GM23338 (cell line): ENCODE measurements around the gene ARID1B. TPM values are rescaled to one million over a fixed set of nuclear protein-coding genes. Genes with fewer than 3 reads are reported as not detected.
A peak's percentile ranks its signal among the peaks of the same experiment; 100 is the strongest.

Experiments
- ATAC-seq: fragments of 200-7000 bp; cut with Tn5 transposase; 3 replicates; pipeline ENCODE4 v1.9.1; 2020
- DNase-seq: peaks from one replicate; pipeline ENCODE4 v3.0.0-alpha.2; 2015; ENCODE audit warnings: low spot score
- H2AFZ ChIP-seq: fragments of 200-600 bp; sonication (generic); 2 replicates; pipeline ENCODE4 v1.8.0; 2016; ENCODE audit warnings: antibody characterized with exemption, mild to moderate bottlenecking, moderate library complexity
- H3F3A ChIP-seq: fragments of 200-600 bp; sonication (generic); replicated peaks from 2 replicates; pipeline ENCODE4 v1.8.0; 2017; ENCODE audit warnings: antibody characterized with exemption, mixed run types, low read depth
- H3K27ac ChIP-seq: fragments of 200-600 bp; sonication (generic); 2 replicates; pipeline ENCODE4 v1.6.1; 2016; ENCODE audit warnings: low read depth
- H3K27me3 ChIP-seq: fragments of 200-600 bp; sonication (generic); 2 replicates; pipeline ENCODE4 v1.8.0; 2016; ENCODE audit warnings: mild to moderate bottlenecking, mixed run types, moderate library complexity; ENCODE audit not compliant: insufficient read depth
- H3K36me3 ChIP-seq: fragments of 200-600 bp; sonication (generic); 2 replicates; pipeline ENCODE4 v1.8.0; 2016; ENCODE audit warnings: mild to moderate bottlenecking; ENCODE audit not compliant: insufficient read depth
- H3K4me1 ChIP-seq: fragments of 200-600 bp; sonication (generic); 2 replicates; pipeline ENCODE4 v1.8.0; 2016; ENCODE audit warnings: mild to moderate bottlenecking, moderate library complexity; ENCODE audit not compliant: insufficient read depth
- H3K4me2 ChIP-seq: fragments of 200-600 bp; sonication (generic); 2 replicates; pipeline ENCODE4 v1.7.1; 2017; ENCODE audit warnings: mixed run types
- H3K4me3 ChIP-seq: fragments of 200-600 bp; sonication (generic); 2 replicates; pipeline ENCODE4 v1.6.1; 2016; ENCODE audit warnings: mixed run types
- H3K79me2 ChIP-seq: fragments of 200-600 bp; sonication (generic); replicated peaks from 2 replicates; pipeline ENCODE4 v1.8.0; 2017; ENCODE audit warnings: mild to moderate bottlenecking; ENCODE audit not compliant: insufficient read depth
- H3K9me2 ChIP-seq: fragments of 200-600 bp; sonication (generic); 2 replicates; pipeline ENCODE4 v1.8.0; 2017; ENCODE audit not compliant: insufficient read depth
- H4K20me1 ChIP-seq: fragments of 200-600 bp; sonication (generic); replicated peaks from 2 replicates; pipeline ENCODE4 v1.8.0; 2017; ENCODE audit warnings: mild to moderate bottlenecking; ENCODE audit not compliant: insufficient read depth
- H3K27ac Mint-ChIP-seq: 2 replicates; pipeline ENCODE4 v1.8.0; 2020; ENCODE audit warnings: inconsistent platforms, mild to moderate bottlenecking, moderate library complexity, mixed read lengths
- H3K27me3 Mint-ChIP-seq: 3 replicates; pipeline ENCODE4 v1.8.0; 2022; ENCODE audit warnings: low read depth, mild to moderate bottlenecking, moderate library complexity, mixed read lengths, inconsistent platforms; ENCODE audit not compliant: insufficient read depth, poor library complexity
- H3K36me3 Mint-ChIP-seq: 3 replicates; pipeline ENCODE4 v1.8.0; 2021; ENCODE audit warnings: low read depth, mild to moderate bottlenecking, inconsistent platforms, moderate library complexity, mixed read lengths
- H3K4me1 Mint-ChIP-seq: 3 replicates; pipeline ENCODE4 v1.8.0; 2020; ENCODE audit warnings: mild to moderate bottlenecking, inconsistent platforms, mixed read lengths
- H3K4me3 Mint-ChIP-seq: 3 replicates; pipeline ENCODE4 v1.8.0; 2021; ENCODE audit warnings: moderate library complexity, mild to moderate bottlenecking, inconsistent platforms, mixed read lengths
- H3K9me3 Mint-ChIP-seq: 3 replicates; pipeline ENCODE4 v1.8.0; 2020; ENCODE audit warnings: moderate library complexity, mild to moderate bottlenecking, inconsistent platforms, mixed read lengths
- CREB1 ChIP-seq: fragments of 250-450 bp; sonication (Bioruptor Pico); IDR thresholded peaks from 2 replicates; pipeline ENCODE4 v1.5.0; 2020; ENCODE audit warnings: low read depth, mild to moderate bottlenecking, moderate library complexity
- CTCF ChIP-seq, 2 experiments: fragments of 200-600 bp in 1 of 2; sonication (generic) in 1 of 2; conservative IDR thresholded peaks; 2 replicates each; pipeline versions ENCODE4 v1.5.1 to v1.6.1; 2016 to 2017; ENCODE audit warnings: antibody characterized with exemption in 2 of 2, low read depth in 2 of 2, mild to moderate bottlenecking in 2 of 2, moderate library complexity in 1 of 2
- ETS1 ChIP-seq: IDR thresholded peaks from 2 replicates; pipeline ENCODE4 v1.6.1; 2016; ENCODE audit warnings: antibody characterized with exemption
- EZH2 ChIP-seq: fragments of 200-600 bp; sonication (generic); IDR thresholded peaks from one replicate; pipeline ENCODE4 v1.8.0; 2017; ENCODE audit warnings: antibody characterized with exemption, mild to moderate bottlenecking, low read depth; ENCODE audit not compliant: unreplicated experiment
- EZH2phosphoT487 ChIP-seq: fragments of 200-600 bp; sonication (generic); IDR thresholded peaks from one replicate; pipeline ENCODE4 v1.8.1; 2018; ENCODE audit warnings: antibody characterized with exemption; ENCODE audit not compliant: unreplicated experiment
- JUNB ChIP-seq: IDR thresholded peaks from one replicate; pipeline ENCODE4 v1.6.1; 2016; ENCODE audit warnings: antibody characterized with exemption; ENCODE audit not compliant: unreplicated experiment
- NANOG ChIP-seq: IDR thresholded peaks from 2 replicates; pipeline ENCODE4 v1.6.1; 2016; ENCODE audit warnings: antibody characterized with exemption, borderline replicate concordance
- POLR2AphosphoS5 ChIP-seq: IDR thresholded peaks from 2 replicates; pipeline ENCODE4 v1.6.1; 2016; ENCODE audit warnings: antibody characterized with exemption, low read depth
- STAT1 ChIP-seq: IDR thresholded peaks from one replicate; pipeline ENCODE4 v1.6.1; 2016; ENCODE audit warnings: antibody characterized with exemption; ENCODE audit not compliant: unreplicated experiment
- ZNF114 ChIP-seq: fragments of 250-450 bp; sonication (Bioruptor Pico); IDR thresholded peaks from 2 replicates; pipeline ENCODE4 v1.5.0; 2020; ENCODE audit warnings: mild to moderate bottlenecking, moderate library complexity
- ZNF331 ChIP-seq: fragments of 250-450 bp; sonication (Bioruptor Pico); IDR thresholded peaks from 2 replicates; pipeline ENCODE4 v1.5.0; 2020; ENCODE audit warnings: low read depth, mild to moderate bottlenecking, moderate library complexity
- ZNF462 ChIP-seq: fragments of 250-450 bp; sonication (Bioruptor Pico); IDR thresholded peaks from 2 replicates; pipeline ENCODE4 v1.5.0; 2020; ENCODE audit warnings: mild to moderate bottlenecking, moderate library complexity
- polyA plus RNA-seq: library from polyadenylated mRNA; unstranded; fragments of >200 nt; fragmentation: Nextera tagmentation; extraction: Ambion mirVana; gene quantifications from 2 replicates; pipeline ENCODE4 v1.2.1, GENCODE V29; 2016
- total RNA-seq: library from RNA; depleted of rRNA; stranded (reverse); fragments of >200 nt; shearing (Covaris generic); gene quantifications from 2 replicates; pipeline ENCODE4 v1.2.3, GENCODE V29; 2014
- TF ChIP-seq, protein P1 (sequence below): IDR thresholded peaks from one replicate; pipeline ENCODE4 v1.6.1; 2018; ENCODE audit warnings: antibody characterized with exemption; ENCODE audit not compliant: unreplicated experiment

The ARID1B gene
- total and polyA plus RNA-seq, 2 experiments from 2014 or later: 59.3 to 72.2 TPM

GRCh38 chr6:156790711-156791319 lies 13.6 kb downstream of the ARID1B start:
- Histone ChIP-seq H2AFZ (no peak overlapping the region), H3K79me2 (peaks cover 100% of the 10 kb centered on the region), H3F3A (no peaks in the 10 kb centered on the region), H4K20me1 (peaks cover 23% of the 10 kb centered on the region), H3K27me3 (no peaks in the 10 kb centered on the region), H3K4me2 (peak overlapping the region; percentile 44), H3K27ac (no peak overlapping the region), H3K36me3 (no peaks in the 10 kb centered on the region), H3K4me1 (peaks cover 69% of the 10 kb centered on the region), H3K9me2 (no peaks in the 10 kb centered on the region), H3K4me3 (peak overlapping the region; percentile 31)
- Mint-ChIP-seq H3K4me1 (peaks cover 83% of the 10 kb centered on the region), H3K27ac (no peak overlapping the region), H3K9me3 (no peaks in the 10 kb centered on the region; the same call in 2 of the 3 replicates), H3K27me3 (peaks cover 6% of the 10 kb centered on the region), H3K4me3 (peak overlapping the region; percentile 55), H3K36me3 (no peaks in the 10 kb centered on the region)
- no peak for ATAC-seq
- DNase-seq: no peak
- TF ChIP-seq ZNF462 (CRISPR knock-in tag): no peak
- no peak for TF ChIP-seq STAT1
- no peak for TF ChIP-seq EZH2phosphoT487
- no peak for TF ChIP-seq CTCF (conservative IDR thresholded peaks at IDR 0.05; ENCODE audit: low read depth in 2 of 2)
- TF ChIP-seq EZH2: no peak
- no peak for TF ChIP-seq ETS1
- TF ChIP-seq ZNF331: no peak
- TF ChIP-seq, protein P1, sequence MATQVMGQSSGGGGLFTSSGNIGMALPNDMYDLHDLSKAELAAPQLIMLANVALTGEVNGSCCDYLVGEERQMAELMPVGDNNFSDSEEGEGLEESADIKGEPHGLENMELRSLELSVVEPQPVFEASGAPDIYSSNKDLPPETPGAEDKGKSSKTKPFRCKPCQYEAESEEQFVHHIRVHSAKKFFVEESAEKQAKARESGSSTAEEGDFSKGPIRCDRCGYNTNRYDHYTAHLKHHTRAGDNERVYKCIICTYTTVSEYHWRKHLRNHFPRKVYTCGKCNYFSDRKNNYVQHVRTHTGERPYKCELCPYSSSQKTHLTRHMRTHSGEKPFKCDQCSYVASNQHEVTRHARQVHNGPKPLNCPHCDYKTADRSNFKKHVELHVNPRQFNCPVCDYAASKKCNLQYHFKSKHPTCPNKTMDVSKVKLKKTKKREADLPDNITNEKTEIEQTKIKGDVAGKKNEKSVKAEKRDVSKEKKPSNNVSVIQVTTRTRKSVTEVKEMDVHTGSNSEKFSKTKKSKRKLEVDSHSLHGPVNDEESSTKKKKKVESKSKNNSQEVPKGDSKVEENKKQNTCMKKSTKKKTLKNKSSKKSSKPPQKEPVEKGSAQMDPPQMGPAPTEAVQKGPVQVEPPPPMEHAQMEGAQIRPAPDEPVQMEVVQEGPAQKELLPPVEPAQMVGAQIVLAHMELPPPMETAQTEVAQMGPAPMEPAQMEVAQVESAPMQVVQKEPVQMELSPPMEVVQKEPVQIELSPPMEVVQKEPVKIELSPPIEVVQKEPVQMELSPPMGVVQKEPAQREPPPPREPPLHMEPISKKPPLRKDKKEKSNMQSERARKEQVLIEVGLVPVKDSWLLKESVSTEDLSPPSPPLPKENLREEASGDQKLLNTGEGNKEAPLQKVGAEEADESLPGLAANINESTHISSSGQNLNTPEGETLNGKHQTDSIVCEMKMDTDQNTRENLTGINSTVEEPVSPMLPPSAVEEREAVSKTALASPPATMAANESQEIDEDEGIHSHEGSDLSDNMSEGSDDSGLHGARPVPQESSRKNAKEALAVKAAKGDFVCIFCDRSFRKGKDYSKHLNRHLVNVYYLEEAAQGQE: no peak
- TF ChIP-seq NANOG: no peak
- no peak for TF ChIP-seq POLR2AphosphoS5
- no peak for TF ChIP-seq ZNF114 (CRISPR knock-in tag)
- TF ChIP-seq CREB1: no peak
- TF ChIP-seq JUNB: no peak
